Suprapubic skin (tissue), 3 donors: ENCODE results near the gene CORO2A.

Source experiments
- EP300 ChIP-seq: sonication (generic); formaldehyde crosslinking; IDR thresholded peaks from one replicate; pipeline ENCODE4 v1.6.1; 2017; ENCODE audit warnings: antibody characterized with exemption
- POLR2A ChIP-seq, 2 donors: fragments of 450-650 bp; IDR thresholded peaks; one replicate each; pipeline ENCODE4 v1.6.1; 2017; ENCODE audit warnings: antibody characterized with exemption in 2 of 2, mild to moderate bottlenecking in 2 of 2, moderate library complexity in 2 of 2
- TF ChIP-seq, protein P1 (sequence below), 2 donors: fragments of 200-600 bp in 1 of 2; fragments of 450-650 bp in 1 of 2; sonication (generic) in 1 of 2; IDR thresholded peaks; one replicate each; pipeline ENCODE4 v1.5.1; 2016 to 2019; ENCODE audit warnings: antibody characterized with exemption in 2 of 2, mild to moderate bottlenecking in 1 of 2, moderate library complexity in 1 of 2

DNA sequence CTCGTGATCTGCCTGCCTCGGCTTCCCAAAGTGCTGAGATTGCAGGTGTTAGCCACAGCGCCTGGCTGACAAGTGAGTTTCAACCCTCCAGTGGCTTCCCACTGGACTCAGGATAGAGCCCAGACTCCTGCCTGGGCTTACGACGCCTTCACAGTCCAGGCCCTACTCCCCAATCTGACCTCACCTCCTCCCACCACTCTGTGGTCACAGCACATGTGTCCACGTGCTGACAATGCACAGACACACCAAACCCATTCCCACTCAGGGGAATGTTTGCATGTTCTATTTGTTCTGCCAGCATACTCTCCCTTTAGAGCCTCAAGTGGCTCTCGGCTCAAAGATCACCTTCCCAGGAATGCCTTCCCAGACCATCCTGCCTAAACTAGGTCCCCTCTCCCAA, 42.3 kb downstream of the CORO2A start:
- TF ChIP-seq, protein P1, sequence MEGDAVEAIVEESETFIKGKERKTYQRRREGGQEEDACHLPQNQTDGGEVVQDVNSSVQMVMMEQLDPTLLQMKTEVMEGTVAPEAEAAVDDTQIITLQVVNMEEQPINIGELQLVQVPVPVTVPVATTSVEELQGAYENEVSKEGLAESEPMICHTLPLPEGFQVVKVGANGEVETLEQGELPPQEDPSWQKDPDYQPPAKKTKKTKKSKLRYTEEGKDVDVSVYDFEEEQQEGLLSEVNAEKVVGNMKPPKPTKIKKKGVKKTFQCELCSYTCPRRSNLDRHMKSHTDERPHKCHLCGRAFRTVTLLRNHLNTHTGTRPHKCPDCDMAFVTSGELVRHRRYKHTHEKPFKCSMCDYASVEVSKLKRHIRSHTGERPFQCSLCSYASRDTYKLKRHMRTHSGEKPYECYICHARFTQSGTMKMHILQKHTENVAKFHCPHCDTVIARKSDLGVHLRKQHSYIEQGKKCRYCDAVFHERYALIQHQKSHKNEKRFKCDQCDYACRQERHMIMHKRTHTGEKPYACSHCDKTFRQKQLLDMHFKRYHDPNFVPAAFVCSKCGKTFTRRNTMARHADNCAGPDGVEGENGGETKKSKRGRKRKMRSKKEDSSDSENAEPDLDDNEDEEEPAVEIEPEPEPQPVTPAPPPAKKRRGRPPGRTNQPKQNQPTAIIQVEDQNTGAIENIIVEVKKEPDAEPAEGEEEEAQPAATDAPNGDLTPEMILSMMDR (IDR thresholded peaks at IDR 0.05): no peak
- TF ChIP-seq POLR2A (IDR thresholded peaks at IDR 0.05) (no peak), EP300 (no peak)
